ENCODE data around the gene TMEM107. TPM values are rescaled to one million over a fixed set of nuclear protein-coding genes. Genes with fewer than 3 reads are reported as not detected.

TMEM107 gene
- total RNA-seq, 1 donor from 2014 or later, result 1.6 TPM

GRCh38 chr17:8159459-8160223 lies 16.5 kb downstream of the TMEM107 start:
- H3K9me3 ChIP-seq, result no peaks in the 10 kb centered on the region
- no peak overlapping the region for H3K4me3 ChIP-seq
- intact Hi-C loops (cut with DNase I), result loop anchor here (1.0 to 5.0 kb wide), 3 partner anchors 21 to 677 kb away; partner anchors contain the start of genes POLR2A and SLC35G6
- TF ChIP-seq CTCF (IDR thresholded peaks at IDR 0.05), result no peak
- no peaks in the 10 kb centered on the region for H3K27me3 ChIP-seq
- peaks cover 21 to 47% of the 10 kb centered on the region in 2 donors for H3K4me1 ChIP-seq
- peak in 1 of 2 donors; percentile 62 for DNase-seq (ENCODE audit: low spot score in 2 of 2)
- peak overlapping the region; percentile 99 to 100 for H3K27ac ChIP-seq
- peaks cover 20 to 23% of the 10 kb centered on the region in 2 donors for H3K36me3 ChIP-seq

- peaks cover 20 to 46% of the 10 kb centered on the region in 2 donors for H3K4me1 ChIP-seq
- H3K27ac ChIP-seq, result peak overlapping the region; percentile 97 to 100
- H3K36me3 ChIP-seq, result peaks cover 20 to 23% of the 10 kb centered on the region in 2 donors
- no peak for DNase-seq (ENCODE audit: low spot score in 2 of 2)
- intact Hi-C loops (cut with DNase I), result loop anchor here (5.0 kb wide), 2 partner anchors 317 to 677 kb away; partner anchors contain the start of genes POLR2A and SLC35G6
- no peaks in the 10 kb centered on the region for H3K9me3 ChIP-seq
- no peaks in the 10 kb centered on the region for H3K27me3 ChIP-seq
- TF ChIP-seq CTCF (IDR thresholded peaks at IDR 0.05), result no peak
- no peak overlapping the region for H3K4me3 ChIP-seq
These were observed 17.2 kb downstream of the TMEM107 start for GRCh38 chr17:8159032-8159400.

DNA sequence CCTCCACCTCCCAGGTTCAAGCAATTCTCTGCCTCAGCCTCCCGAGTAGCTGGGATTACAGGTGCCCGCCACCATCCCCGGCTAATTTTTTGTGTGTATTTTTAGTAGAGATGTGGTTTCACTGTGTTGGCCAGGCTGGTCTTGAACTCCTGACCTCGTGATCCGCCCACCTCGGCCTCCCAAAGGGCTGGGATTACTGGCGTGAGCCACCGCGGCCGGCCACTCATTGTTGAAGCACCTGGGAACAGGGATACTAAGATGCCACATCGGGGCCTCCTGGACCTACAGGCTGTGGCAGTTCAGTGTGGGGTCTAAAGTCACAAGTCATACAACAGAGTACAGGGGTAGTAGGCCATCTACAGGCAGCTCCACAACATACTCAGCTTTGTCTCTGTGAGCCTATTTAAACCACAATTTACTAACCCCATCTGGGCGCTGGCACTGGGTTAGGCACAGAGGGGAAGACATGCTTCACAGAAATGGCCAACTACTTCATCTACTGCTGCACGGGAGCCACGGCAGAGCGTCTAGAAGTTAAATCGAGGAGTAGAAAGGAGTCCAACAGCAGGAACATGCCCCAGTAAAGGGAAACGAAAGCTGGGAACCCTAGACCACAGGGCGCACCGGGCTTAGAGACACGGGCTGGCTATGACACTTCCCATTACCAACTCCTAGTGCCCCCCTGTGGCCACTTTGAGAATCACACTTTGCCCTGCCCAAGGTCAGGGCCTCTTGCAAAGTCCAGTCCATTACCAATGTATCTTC lies 17.7 kb downstream of the TMEM107 start:
- intact Hi-C loops (cut with DNase I), result loop anchor here (5.0 kb wide), 2 partner anchors 316 to 676 kb away; partner anchors contain the start of genes POLR2A and SLC35G6
- Histone ChIP-seq H3K36me3 (peaks cover 21 to 23% of the 10 kb centered on the region in 2 donors), H3K27me3 (no peaks in the 10 kb centered on the region), H3K4me1 (peaks cover 16 to 45% of the 10 kb centered on the region in 2 donors), H3K4me3 (peak overlapping the region in 1 of 2 donors; percentile 23), H3K9me3 (no peaks in the 10 kb centered on the region), H3K27ac (peak overlapping the region; percentile 97 to 100)
- peak; percentile 88 to 95 (median 89) for TF ChIP-seq CTCF (IDR thresholded peaks at IDR 0.05)
- peak; percentile 76 to 97 for DNase-seq (ENCODE audit: low spot score in 2 of 2)

- Histone ChIP-seq H3K4me3 (peak overlapping the region; percentile 77 to 90), H3K9me3 (no peaks in the 10 kb centered on the region), H3K36me3 (peaks cover 27 to 29% of the 10 kb centered on the region in 2 donors), H3K27me3 (no peaks in the 10 kb centered on the region), H3K4me1 (peaks cover 13 to 46% of the 10 kb centered on the region in 2 donors), H3K27ac (peak overlapping the region; percentile 99 to 100)
- intact Hi-C loops (cut with DNase I), result loop anchor here (1.0 to 5.0 kb wide), 3 partner anchors 37 to 674 kb away; partner anchors contain the start of genes POLR2A and SLC35G6
- DNase-seq (ENCODE audit: low spot score in 2 of 2), result peak; percentile 100
- TF ChIP-seq CTCF (IDR thresholded peaks at IDR 0.05), result peak in 1 of 3 experiments; percentile 22
These were observed 19.8 kb downstream of the TMEM107 start for GRCh38 chr17:8156246-8156992.

GRCh38 chr17:8155996-8156245 lies 20.3 kb downstream of the TMEM107 start:
- TF ChIP-seq CTCF (IDR thresholded peaks at IDR 0.05), result no peak
- peak overlapping the region; percentile 77 to 90 for H3K4me3 ChIP-seq
- intact Hi-C loops (cut with DNase I), result loop anchor here (1.0 to 5.0 kb wide), 3 partner anchors 37 to 674 kb away; partner anchors contain the start of genes POLR2A and SLC35G6
- H3K27me3 ChIP-seq, result no peaks in the 10 kb centered on the region
- H3K36me3 ChIP-seq, result peaks cover 22 to 24% of the 10 kb centered on the region in 2 donors
- no peak for DNase-seq (ENCODE audit: low spot score in 2 of 2)
- H3K9me3 ChIP-seq, result no peaks in the 10 kb centered on the region
- peaks cover 8 to 41% of the 10 kb centered on the region in 2 donors for H3K4me1 ChIP-seq
- H3K27ac ChIP-seq, result peak overlapping the region; percentile 99

Measured in ascending aorta (tissue), 2 donors.